ENCODE data around the gene CHPF. TPM values are rescaled to one million over a fixed set of nuclear protein-coding genes. Genes with fewer than 3 reads are reported as not detected.

CHPF gene
- total and polyA plus RNA-seq, 11 donors = 74.1 to 209 (median 138) TPM

DNA sequence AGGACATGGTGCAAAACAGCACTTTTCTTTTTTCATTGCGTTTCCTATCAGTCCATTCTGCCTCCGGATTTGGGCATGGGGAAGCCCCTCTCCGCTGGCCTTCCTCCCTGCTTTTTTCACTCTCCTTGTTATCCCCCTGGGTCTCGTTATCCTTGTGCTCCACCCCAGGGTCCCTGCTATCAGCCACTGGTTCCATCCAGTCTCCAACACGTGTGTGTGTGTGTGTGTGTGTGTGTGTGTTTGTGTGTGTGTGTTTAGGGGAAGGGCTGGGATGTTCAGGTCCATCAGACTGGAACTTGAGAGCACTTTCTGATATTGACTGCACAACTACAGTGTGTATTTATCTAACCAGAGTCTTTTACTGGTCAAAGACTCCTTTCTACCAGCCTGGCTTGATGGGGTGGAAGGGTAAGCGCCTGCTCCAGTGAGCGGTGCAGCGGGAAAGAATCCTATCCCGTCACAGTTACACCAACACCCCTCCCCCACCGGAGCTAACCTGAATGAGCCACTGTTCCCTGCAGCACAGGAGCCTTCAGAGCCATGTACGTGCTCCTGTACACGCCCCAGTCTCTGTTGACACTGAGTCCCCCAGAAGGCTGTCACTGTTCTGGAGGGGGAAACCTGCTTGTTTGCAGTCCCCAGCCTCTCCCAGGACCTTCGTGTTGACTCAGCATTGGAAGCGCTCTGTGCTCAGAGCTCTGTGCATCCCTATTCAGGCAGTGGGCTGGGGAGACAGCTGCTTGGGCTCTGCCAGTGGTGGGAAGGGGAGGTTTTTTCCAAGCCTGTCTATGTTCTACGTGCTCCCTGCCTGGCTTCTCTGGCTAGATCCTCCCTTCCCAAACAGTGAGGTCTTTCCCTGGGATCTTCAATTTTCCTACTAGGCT, 33.1 kb upstream of the CHPF start:
- H3K27ac ChIP-seq = no peak overlapping the region
- 23 to 35% (median 29%) methylated on average over 14 to 15 of the region's 15 CpGs for WGBS, 4 donors
- DNase-seq = no peak
- H3K27me3 ChIP-seq = peaks cover 0 to 21% (median 0%) of the 10 kb centered on the region in 9 donors
- H3K4me1 ChIP-seq = peaks cover 0 to 15% (median 0%) of the 10 kb centered on the region in 12 donors
- TF ChIP-seq CTCF (IDR thresholded peaks at IDR 0.05) = no peak
- no peak for TF ChIP-seq POLR2A (IDR thresholded peaks at IDR 0.05)
- no peaks in the 10 kb centered on the region for H3K36me3 ChIP-seq
- intact Hi-C loops (cut with DNase I) = no loop called here
- ATAC-seq = peak in 2 of 4 donors; percentile 10 to 28
- no peak overlapping the region for H3K4me3 ChIP-seq
- no peaks in the 10 kb centered on the region for H3K9me3 ChIP-seq

- H3K27me3 ChIP-seq = peaks cover 0 to 30% (median 0%) of the 10 kb centered on the region in 9 donors
- no peak overlapping the region for H3K27ac ChIP-seq
- ATAC-seq = no peak
- intact Hi-C loops (cut with DNase I) = no loop called here
- 78 to 85% (median 81%) methylated on average over 5 to 6 of the region's 6 CpGs for WGBS, 4 donors
- H3K9me3 ChIP-seq = no peaks in the 10 kb centered on the region
- TF ChIP-seq POLR2A (IDR thresholded peaks at IDR 0.05) (no peak), CTCF (IDR thresholded peaks at IDR 0.05) (no peak)
- H3K4me3 ChIP-seq = no peak overlapping the region
- no peaks in the 10 kb centered on the region for H3K36me3 ChIP-seq
- H3K4me1 ChIP-seq = peaks cover 0 to 19% (median 2%) of the 10 kb centered on the region in 12 donors
- DNase-seq = no peak
These were observed 32.2 kb upstream of the CHPF start for GRCh38 chr2:219575566-219576504.

- TF ChIP-seq POLR2A (IDR thresholded peaks at IDR 0.05) (no peak), CTCF (IDR thresholded peaks at IDR 0.05) (no peak)
- H3K27ac ChIP-seq = peak overlapping the region in 1 of 12 donors; percentile 33
- no peaks in the 10 kb centered on the region for H3K9me3 ChIP-seq
- no peak overlapping the region for H3K4me3 ChIP-seq
- WGBS, 4 donors = 78 to 88% (median 81%) methylated on average over 15 to 22 of the region's 22 CpGs
- H3K27me3 ChIP-seq = peaks cover 0 to 39% (median 0%) of the 10 kb centered on the region in 9 donors
- ATAC-seq (no peak), DNase-seq (peak in 2 of 5 donors; percentile 8 to 50)
- intact Hi-C loops (cut with DNase I) = loop anchor here in 2 of 10 donors (5.0 kb wide), 2 partner anchors 53 to 58 kb away; partner anchors contain the start of gene SLC4A3 (in 1 of the 2)
- peaks cover 0 to 28% (median 9%) of the 10 kb centered on the region in 12 donors for H3K4me1 ChIP-seq
- H3K36me3 ChIP-seq = no peaks in the 10 kb centered on the region
These were observed 31.1 kb upstream of the CHPF start for GRCh38 chr2:219574484-219575311.
